Neutrophil (primary cell): ENCODE data around the gene ITGA11.

Experiments used
- H3K27ac ChIP-seq: fragments of 200-600 bp; sonication (generic); 2 replicates; pipeline ENCODE4 v1.5.1; 2016; ENCODE audit warnings: mild to moderate bottlenecking, moderate library complexity
- H3K27me3 ChIP-seq: fragments of 200-600 bp; sonication (generic); 2 replicates; pipeline ENCODE4 v1.6.0; 2016; ENCODE audit warnings: mild to moderate bottlenecking
- H3K36me3 ChIP-seq: fragments of 200-600 bp; sonication (generic); 2 replicates; pipeline ENCODE4 v1.5.1; 2017
- H3K4me1 ChIP-seq, 2 experiments: fragments of 200-600 bp in 1 of 2; sonication (generic) in 1 of 2; 1 replicate in 1 of 2; 2 replicates in 1 of 2; pipeline versions ENCODE4 v1.5.1 to v1.6.1; 2013 to 2016; ENCODE audit warnings: low read depth in 1 of 2, low read length in 1 of 2, mild to moderate bottlenecking in 1 of 2, moderate library complexity in 1 of 2; ENCODE audit not compliant: control insufficient read depth in 1 of 2, insufficient read depth in 1 of 2
- H3K4me3 ChIP-seq, 2 experiments: fragments of 200-600 bp in 1 of 2; sonication (generic) in 1 of 2; 1 replicate in 1 of 2; 2 replicates in 1 of 2; pipeline ENCODE4 v1.5.1; 2013 to 2016; ENCODE audit warnings: low read depth in 1 of 2, low read length in 1 of 2, mild to moderate bottlenecking in 1 of 2, moderate library complexity in 1 of 2
- H3K9me3 ChIP-seq: fragments of 200-600 bp; sonication (generic); 2 replicates; pipeline ENCODE4 v1.5.1; 2016
- TF ChIP-seq, protein P1 (sequence below): fragments of 200-600 bp; sonication (generic); IDR thresholded peaks from 2 replicates; pipeline ENCODE4 v1.5.1; 2016; ENCODE audit warnings: antibody characterized with exemption

Gene ITGA11

DNA sequence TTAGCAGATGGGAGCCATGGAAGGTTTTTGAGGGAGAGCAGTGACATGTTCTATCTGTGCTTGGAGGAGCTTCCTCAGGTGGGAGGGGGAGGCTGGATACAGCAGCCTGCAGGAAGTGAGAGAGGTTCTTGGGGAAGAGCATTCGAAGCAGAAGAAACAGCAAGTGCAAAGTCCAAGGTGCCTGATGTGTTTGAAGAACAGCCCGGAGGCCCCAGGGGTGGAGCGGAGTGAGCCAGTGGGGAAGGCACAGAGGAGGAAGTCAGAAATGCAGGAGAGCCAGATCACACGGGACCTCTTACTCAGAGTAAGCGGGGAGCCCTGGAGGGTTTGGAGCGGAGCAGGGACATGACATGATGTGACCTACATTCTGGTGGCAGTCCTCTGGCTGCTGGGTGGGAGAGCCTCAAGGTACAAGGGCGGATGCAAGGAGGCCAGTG, 10.8 kb downstream of the ITGA11 start:
- H3K27me3 ChIP-seq = no peaks in the 10 kb centered on the region
- H3K36me3 ChIP-seq = no peaks in the 10 kb centered on the region
- TF ChIP-seq, protein P1, sequence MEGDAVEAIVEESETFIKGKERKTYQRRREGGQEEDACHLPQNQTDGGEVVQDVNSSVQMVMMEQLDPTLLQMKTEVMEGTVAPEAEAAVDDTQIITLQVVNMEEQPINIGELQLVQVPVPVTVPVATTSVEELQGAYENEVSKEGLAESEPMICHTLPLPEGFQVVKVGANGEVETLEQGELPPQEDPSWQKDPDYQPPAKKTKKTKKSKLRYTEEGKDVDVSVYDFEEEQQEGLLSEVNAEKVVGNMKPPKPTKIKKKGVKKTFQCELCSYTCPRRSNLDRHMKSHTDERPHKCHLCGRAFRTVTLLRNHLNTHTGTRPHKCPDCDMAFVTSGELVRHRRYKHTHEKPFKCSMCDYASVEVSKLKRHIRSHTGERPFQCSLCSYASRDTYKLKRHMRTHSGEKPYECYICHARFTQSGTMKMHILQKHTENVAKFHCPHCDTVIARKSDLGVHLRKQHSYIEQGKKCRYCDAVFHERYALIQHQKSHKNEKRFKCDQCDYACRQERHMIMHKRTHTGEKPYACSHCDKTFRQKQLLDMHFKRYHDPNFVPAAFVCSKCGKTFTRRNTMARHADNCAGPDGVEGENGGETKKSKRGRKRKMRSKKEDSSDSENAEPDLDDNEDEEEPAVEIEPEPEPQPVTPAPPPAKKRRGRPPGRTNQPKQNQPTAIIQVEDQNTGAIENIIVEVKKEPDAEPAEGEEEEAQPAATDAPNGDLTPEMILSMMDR = no peak
- H3K9me3 ChIP-seq = no peaks in the 10 kb centered on the region
- no peaks in the 10 kb centered on the region for H3K4me1 ChIP-seq
- H3K4me3 ChIP-seq = no peak overlapping the region
- H3K27ac ChIP-seq = no peak overlapping the region

DNA sequence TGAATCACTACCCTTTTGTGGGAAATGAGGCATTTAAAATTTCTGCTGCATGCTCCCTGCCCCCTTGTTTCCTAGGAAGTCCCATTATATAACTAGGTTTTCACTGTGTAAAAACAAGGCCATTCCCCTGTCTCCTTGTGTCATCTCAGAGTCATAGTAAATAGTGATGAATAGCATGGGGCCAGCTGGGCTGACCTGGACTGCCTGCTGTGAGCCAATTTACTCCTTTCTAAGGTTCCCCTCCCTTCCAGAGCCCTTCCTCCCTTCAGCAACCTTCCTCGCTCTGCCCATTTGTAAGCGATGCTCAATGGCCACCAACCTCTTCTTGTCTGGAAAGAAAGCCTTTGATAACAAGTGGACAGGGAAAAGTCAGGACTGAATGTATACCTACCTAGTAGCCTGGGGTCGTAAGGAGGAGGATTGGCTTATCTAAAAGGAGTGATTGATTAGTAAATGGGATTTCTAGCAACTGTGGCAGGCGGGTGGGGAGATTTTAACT, 11.7 kb downstream of the ITGA11 start:
- TF ChIP-seq, protein P1 = no peak
- H3K4me1 ChIP-seq = no peaks in the 10 kb centered on the region
- H3K27ac ChIP-seq = no peak overlapping the region
- H3K36me3 ChIP-seq = no peaks in the 10 kb centered on the region
- H3K4me3 ChIP-seq = no peak overlapping the region
- H3K9me3 ChIP-seq = no peaks in the 10 kb centered on the region
- no peaks in the 10 kb centered on the region for H3K27me3 ChIP-seq

DNA sequence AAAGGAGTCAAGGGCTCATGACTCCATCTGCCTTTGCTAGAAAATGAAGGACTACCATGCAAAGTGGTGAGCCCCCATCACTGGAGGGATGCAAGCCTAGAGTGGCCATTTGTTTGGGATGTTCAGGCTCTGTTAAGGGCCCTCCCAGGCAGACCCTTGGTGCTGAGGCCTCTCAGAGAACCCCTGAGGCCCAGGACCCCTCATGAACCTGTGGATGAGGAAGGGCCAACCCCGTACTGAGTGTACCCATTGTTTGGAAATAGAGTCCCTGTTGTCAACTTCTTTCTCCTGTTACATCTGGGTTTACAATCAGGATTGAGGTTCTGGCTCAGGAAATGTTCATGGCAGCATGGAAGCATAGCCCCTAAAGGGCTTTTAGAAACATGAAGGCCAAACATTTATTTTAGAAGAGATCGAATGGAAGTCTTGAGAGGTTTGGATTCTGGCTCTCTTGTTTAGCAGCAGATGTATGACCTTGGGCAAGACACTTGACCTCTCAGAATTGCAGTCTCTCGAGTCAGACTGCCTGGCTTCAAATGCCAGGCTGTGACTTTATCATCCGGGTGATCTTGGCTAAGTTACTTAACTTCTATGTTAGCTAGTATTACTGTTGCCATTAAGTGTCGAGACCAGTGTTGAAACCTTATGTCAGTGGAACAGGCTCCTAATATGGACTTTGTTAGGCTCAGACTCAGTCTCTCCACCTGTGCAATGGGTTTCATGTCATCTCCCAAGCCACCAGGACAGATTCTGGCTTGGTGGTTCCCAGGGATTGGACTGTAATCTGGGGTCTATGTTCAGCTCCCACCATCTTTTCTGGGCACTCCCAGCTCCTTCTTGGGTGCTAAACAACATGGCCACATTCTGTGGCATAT, 12.4 kb downstream of the ITGA11 start:
- H3K27ac ChIP-seq = no peak overlapping the region
- TF ChIP-seq, protein P1 = no peak
- H3K4me3 ChIP-seq = no peak overlapping the region
- H3K9me3 ChIP-seq = no peaks in the 10 kb centered on the region
- H3K27me3 ChIP-seq = no peaks in the 10 kb centered on the region
- H3K36me3 ChIP-seq = no peaks in the 10 kb centered on the region
- H3K4me1 ChIP-seq = no peaks in the 10 kb centered on the region

DNA sequence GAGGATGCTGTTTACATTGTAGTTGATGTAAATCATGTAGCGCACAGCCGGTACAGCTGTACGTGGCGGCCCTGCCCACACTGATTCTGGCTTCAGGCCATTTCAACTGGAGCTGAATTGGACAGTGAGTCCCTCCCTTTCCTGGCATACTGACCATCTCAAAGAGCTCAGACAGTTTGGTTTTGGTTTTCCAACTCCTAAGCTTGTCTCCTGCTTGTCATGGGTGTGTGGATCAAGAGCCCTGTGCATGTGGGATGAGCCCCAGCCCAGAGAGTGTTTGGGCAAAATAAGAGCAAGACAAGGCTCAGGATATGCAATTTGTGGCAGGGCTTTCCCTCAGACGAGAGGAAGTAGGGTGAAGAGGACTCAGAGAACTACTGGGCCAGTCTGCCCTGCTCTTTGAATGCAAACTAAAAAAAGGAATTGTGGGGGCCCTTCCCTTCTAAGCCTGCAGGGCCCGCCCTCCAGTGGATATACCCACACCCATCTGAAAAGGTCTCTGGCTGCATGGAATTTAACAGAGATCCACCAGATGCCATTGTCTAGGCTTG, 13.3 kb downstream of the ITGA11 start:
- TF ChIP-seq, protein P1 = no peak
- H3K4me3 ChIP-seq = no peak overlapping the region
- no peaks in the 10 kb centered on the region for H3K4me1 ChIP-seq
- H3K36me3 ChIP-seq = no peaks in the 10 kb centered on the region
- H3K27ac ChIP-seq = no peak overlapping the region
- H3K9me3 ChIP-seq = no peaks in the 10 kb centered on the region
- H3K27me3 ChIP-seq = no peaks in the 10 kb centered on the region

DNA sequence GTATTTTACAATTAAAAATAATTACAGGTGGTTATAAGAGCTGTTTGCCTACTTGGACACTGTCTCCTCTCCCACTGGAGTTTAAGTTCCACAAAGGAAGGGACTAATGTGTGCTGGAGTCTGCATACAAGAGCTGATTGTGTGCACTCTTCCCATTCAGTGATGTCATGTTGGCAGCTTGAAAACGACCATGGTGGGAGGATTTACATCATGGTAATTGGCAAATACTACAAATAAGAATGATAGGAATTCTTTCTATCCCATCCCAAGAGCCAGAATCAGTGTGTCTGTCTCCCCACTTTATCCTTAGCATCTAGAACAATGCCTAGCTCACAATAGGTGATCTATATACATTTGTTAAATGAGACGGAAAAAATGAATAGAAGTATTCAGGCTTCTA, 14.1 kb downstream of the ITGA11 start:
- no peak overlapping the region for H3K27ac ChIP-seq
- no peaks in the 10 kb centered on the region for H3K27me3 ChIP-seq
- no peaks in the 10 kb centered on the region for H3K9me3 ChIP-seq
- no peak overlapping the region for H3K4me3 ChIP-seq
- no peaks in the 10 kb centered on the region for H3K36me3 ChIP-seq
- TF ChIP-seq, protein P1 = no peak
- no peaks in the 10 kb centered on the region for H3K4me1 ChIP-seq
